IPS-11a (cell line): ENCODE measurements around the gene ACSF2.
"Not testable (repeated sequence)": the region's sequence is repeated elsewhere in the genome, so short reads cannot be mapped to it uniquely, and the experiment has no call there.

ENCODE experiments used
- H3K4me3 ChIP-seq: one replicate; pipeline ENCODE4 v1.5.1; 2013; ENCODE audit warnings: low read depth, low read length, control low read depth

Gene ACSF2

GRCh38 chr17:50425682-50426471 is at the start of gene ACSF2:
Gene ACSF2 (plus strand): TSS chr17:50426218. CDS start chr17:50426262, 44 bp downstream.
- H3K4me3 ChIP-seq = peak within 1 kb of the TSS; percentile 54

- no peak overlapping the region for H3K4me3 ChIP-seq
Measured at GRCh38 chr17:50379351-50380132, 46.5 kb upstream of the ACSF2 start.

- no peak overlapping the region for H3K4me3 ChIP-seq
Measured at GRCh38 chr17:50380369-50381259, 45.4 kb upstream of the ACSF2 start.

GRCh38 chr17:50381260-50381815 is 44.7 kb upstream of the ACSF2 start:
- H3K4me3 ChIP-seq = no peak overlapping the region

GRCh38 chr17:50381920-50382319 is 44.1 kb upstream of the ACSF2 start:
- no peak overlapping the region for H3K4me3 ChIP-seq

- no peak overlapping the region for H3K4me3 ChIP-seq
Measured at GRCh38 chr17:50382931-50383330, 43.1 kb upstream of the ACSF2 start.

GRCh38 chr17:50386510-50386909 is 39.5 kb upstream of the ACSF2 start:
- no peak overlapping the region for H3K4me3 ChIP-seq

GRCh38 chr17:50388728-50389127 is 37.3 kb upstream of the ACSF2 start:
- H3K4me3 ChIP-seq = no peak overlapping the region

- H3K4me3 ChIP-seq = no peak overlapping the region
Measured at GRCh38 chr17:50389534-50389933, 36.5 kb upstream of the ACSF2 start.

- no peak overlapping the region for H3K4me3 ChIP-seq
Measured at GRCh38 chr17:50392621-50393020, 33.4 kb upstream of the ACSF2 start.

GRCh38 chr17:50393700-50394099 is 32.3 kb upstream of the ACSF2 start:
- H3K4me3 ChIP-seq = no peak overlapping the region

GRCh38 chr17:50394711-50395110 is 31.3 kb upstream of the ACSF2 start:
- H3K4me3 ChIP-seq = no peak overlapping the region

GRCh38 chr17:50396261-50397110 is 29.5 kb upstream of the ACSF2 start:
- peak overlapping the region; percentile 91 for H3K4me3 ChIP-seq

GRCh38 chr17:50397111-50397918 is 28.7 kb upstream of the ACSF2 start, which contains the start of gene LRRC59:
Gene LRRC59 (minus strand): TSS chr17:50397523. CDS start chr17:50397317, 206 bp downstream.
- H3K4me3 ChIP-seq = peak within 1 kb of the TSS; percentile 91

- peak overlapping the region; percentile 91 for H3K4me3 ChIP-seq
Measured at GRCh38 chr17:50397919-50398285, 28.1 kb upstream of the ACSF2 start.

- H3K4me3 ChIP-seq = not testable (repeated sequence)
Measured at GRCh38 chr17:50398672-50399071, 27.3 kb upstream of the ACSF2 start.

GRCh38 chr17:50399591-50399990 is 26.4 kb upstream of the ACSF2 start:
- H3K4me3 ChIP-seq = not testable (repeated sequence)

- not testable (repeated sequence) for H3K4me3 ChIP-seq
Measured at GRCh38 chr17:50405351-50405750, 20.7 kb upstream of the ACSF2 start.

GRCh38 chr17:50406578-50406977 is 19.4 kb upstream of the ACSF2 start:
- no peak overlapping the region for H3K4me3 ChIP-seq
